Osteoblast (primary cell): ENCODE results near the gene ADGRD1. TPM values are rescaled to one million over a fixed set of nuclear protein-coding genes. Genes with fewer than 3 reads are reported as not detected.

Experiments
- DNase-seq: peaks from one replicate; pipeline ENCODE4 v3.0.0; 2011; ENCODE audit warnings: low spot score, mixed read lengths; ENCODE audit not compliant: insufficient read length; ENCODE audit errors: missing footprints
- H2AFZ ChIP-seq: 2 replicates; pipeline ENCODE4 v1.6.0; 2011; ENCODE audit warnings: mild to moderate bottlenecking, low read length
- H3K27ac ChIP-seq: 2 replicates; pipeline ENCODE4 v1.5.1; 2011; ENCODE audit warnings: mild to moderate bottlenecking, low read depth, low read length, moderate library complexity
- H3K27me3 ChIP-seq: 2 replicates; pipeline ENCODE4 v1.6.0; 2012; ENCODE audit warnings: mild to moderate bottlenecking, control low read depth, inconsistent platforms, low read length, moderate library complexity; ENCODE audit not compliant: insufficient read depth
- H3K36me3 ChIP-seq: 2 replicates; pipeline ENCODE4 v1.5.1; 2011; ENCODE audit warnings: mild to moderate bottlenecking, low read length, control low read depth, moderate library complexity; ENCODE audit not compliant: insufficient read depth
- H3K4me1 ChIP-seq: 2 replicates; pipeline ENCODE4 v1.5.1; 2011; ENCODE audit warnings: mild to moderate bottlenecking, low read length, control low read depth, moderate library complexity; ENCODE audit not compliant: insufficient read depth
- H3K4me2 ChIP-seq: 2 replicates; pipeline ENCODE4 v1.6.0; 2011; ENCODE audit warnings: mild to moderate bottlenecking, low read length; ENCODE audit not compliant: insufficient read depth
- H3K4me3 ChIP-seq: fragments of 200-600 bp; sonication (generic); 3 replicates; pipeline ENCODE4 v1.5.1; 2012; ENCODE audit warnings: mild to moderate bottlenecking, low read length, inconsistent platforms; ENCODE audit not compliant: insufficient read depth
- H3K79me2 ChIP-seq: 2 replicates; pipeline ENCODE4 v1.6.0; 2012; ENCODE audit warnings: mild to moderate bottlenecking, low read length, control low read depth, inconsistent platforms; ENCODE audit not compliant: insufficient read depth
- H3K9me3 ChIP-seq: 2 replicates; pipeline ENCODE4 v1.5.1; 2011; ENCODE audit warnings: low read depth, low read length, control low read depth
- H4K20me1 ChIP-seq: 2 replicates; pipeline ENCODE4 v1.6.0; 2012; ENCODE audit warnings: mild to moderate bottlenecking, low read length, control low read depth; ENCODE audit not compliant: insufficient read depth
- CTCF ChIP-seq: IDR thresholded peaks from 2 replicates; pipeline ENCODE4 v1.5.1; 2011; ENCODE audit warnings: mild to moderate bottlenecking, low read depth, low read length, moderate library complexity; ENCODE audit errors: extremely low read depth
- total RNA-seq: library from RNA; depleted of rRNA; stranded (reverse); fragments of >200 nt; gene quantifications from 2 replicates; pipeline ENCODE4 v1.2.3, GENCODE V29; 2012

The ADGRD1 gene
- total RNA-seq, 1 donor = 0.72 TPM

- H3K4me3 ChIP-seq = no peak overlapping the region
- no peak overlapping the region for H2AFZ ChIP-seq
- no peaks in the 10 kb centered on the region for H4K20me1 ChIP-seq
- DNase-seq = no peak
- H3K27ac ChIP-seq = no peak overlapping the region
- no peaks in the 10 kb centered on the region for H3K79me2 ChIP-seq
- no peaks in the 10 kb centered on the region for H3K27me3 ChIP-seq
- no peak overlapping the region for H3K4me2 ChIP-seq
- TF ChIP-seq CTCF = no peak
- H3K9me3 ChIP-seq = no peaks in the 10 kb centered on the region
- H3K4me1 ChIP-seq = no peaks in the 10 kb centered on the region
- no peaks in the 10 kb centered on the region for H3K36me3 ChIP-seq
Observed at GRCh38 chr12:131171029-131171428, 217.3 kb downstream of the ADGRD1 start.

GRCh38 chr12:131174901-131175300 lies 221.2 kb downstream of the ADGRD1 start:
- DNase-seq = no peak
- Histone ChIP-seq H3K27ac (no peak overlapping the region), H3K27me3 (no peaks in the 10 kb centered on the region), H3K4me3 (no peak overlapping the region), H2AFZ (no peak overlapping the region), H3K9me3 (no peaks in the 10 kb centered on the region), H3K36me3 (no peaks in the 10 kb centered on the region), H3K4me1 (no peaks in the 10 kb centered on the region), H3K4me2 (no peak overlapping the region), H3K79me2 (no peaks in the 10 kb centered on the region), H4K20me1 (no peaks in the 10 kb centered on the region)
- no peak for TF ChIP-seq CTCF

- Histone ChIP-seq H3K36me3 (no peaks in the 10 kb centered on the region), H3K9me3 (no peaks in the 10 kb centered on the region), H3K79me2 (no peaks in the 10 kb centered on the region), H3K4me3 (no peak overlapping the region), H4K20me1 (no peaks in the 10 kb centered on the region), H3K4me2 (no peak overlapping the region), H3K4me1 (no peaks in the 10 kb centered on the region), H2AFZ (no peak overlapping the region), H3K27ac (no peak overlapping the region), H3K27me3 (no peaks in the 10 kb centered on the region)
- no peak for TF ChIP-seq CTCF
- DNase-seq = no peak
Observed at GRCh38 chr12:131176266-131176665, 222.6 kb downstream of the ADGRD1 start.

GRCh38 chr12:131176926-131177325 lies 223.2 kb downstream of the ADGRD1 start:
- Histone ChIP-seq H3K4me1 (no peaks in the 10 kb centered on the region), H2AFZ (no peak overlapping the region), H3K9me3 (no peaks in the 10 kb centered on the region), H3K79me2 (no peaks in the 10 kb centered on the region), H4K20me1 (no peaks in the 10 kb centered on the region), H3K27ac (no peak overlapping the region), H3K4me3 (no peak overlapping the region), H3K4me2 (no peak overlapping the region), H3K27me3 (no peaks in the 10 kb centered on the region), H3K36me3 (no peaks in the 10 kb centered on the region)
- no peak for TF ChIP-seq CTCF
- no peak for DNase-seq
